HepG2 (cell line): ENCODE results near the gene CUL4A. TPM values are rescaled to one million over a fixed set of nuclear protein-coding genes. Genes with fewer than 3 reads are reported as not detected.

Source experiments
- ATAC-seq: fragments of 200-7000 bp; cut with Tn5 transposase; 3 replicates; pipeline ENCODE4 v1.9.1; 2020; ENCODE audit warnings: mild to moderate bottlenecking, moderate library complexity
- BruUV-seq: library from RNA; stranded (reverse); fragments of 400-500 nt; replicated peaks from 2 replicates; lab custom pipeline; 2021; lab: Mats Ljungman, UMichigan
- CTCF ChIA-PET: fragments of 300-600 bp; formaldehyde crosslinking; extraction: SDS; loops from one replicate; lab custom pipeline; 2021; ENCODE audit warnings: low total read pairs, inconsistent platforms, low intra/inter-chr PET ratio; lab: Yijun Ruan, JAX
- POLR2A ChIA-PET: fragments of 350-600 bp; sonication (Branson Sonifier 250); formaldehyde crosslinking; loops from one replicate; lab custom pipeline; 2020; ENCODE audit warnings: antibody characterized with exemption, inconsistent platforms; lab: Yijun Ruan, JAX
- DNase-seq: peaks from one replicate; pipeline ENCODE4 v3.0.0-alpha.2; 2015; ENCODE audit warnings: low spot score
- FAIRE-seq: peaks from 3 replicates; lab custom pipeline; 2011; peaks lifted over from hg19 to GRCh38; lab: Jason Lieb, UNC
- H2AFZ ChIP-seq: one replicate; pipeline ENCODE4 v1.6.1; 2011; ENCODE audit warnings: low read length, inconsistent platforms
- H3K27ac ChIP-seq: fragments of 300-600 bp; 3 replicates; pipeline ENCODE4 v1.8.0; 2011; ENCODE audit warnings: mixed run types, mild to moderate bottlenecking, mixed read lengths, low read length, inconsistent platforms; ENCODE audit not compliant: insufficient read depth; ENCODE audit errors: extremely low read length
- H3K27me3 ChIP-seq, 2 experiments: fragments of 200-600 bp in 1 of 2; 2 replicates in 1 of 2; 3 replicates in 1 of 2; pipeline versions ENCODE4 v1.6.0 to v1.8.0; 2011; ENCODE audit warnings: low read length in 2 of 2, mild to moderate bottlenecking in 2 of 2, moderate library complexity in 2 of 2, inconsistent platforms in 1 of 2; ENCODE audit not compliant: insufficient read depth in 2 of 2, control insufficient read depth in 1 of 2
- H3K36me3 ChIP-seq, 2 experiments: fragments of 200-600 bp in 1 of 2; replicated peaks in 1 of 2; 2 replicates in 1 of 2; 3 replicates in 1 of 2; pipeline versions ENCODE4 v1.5.1 to v1.8.0; 2011; ENCODE audit warnings: low read length in 2 of 2, inconsistent platforms in 1 of 2; ENCODE audit not compliant: insufficient read depth in 2 of 2, control insufficient read depth in 1 of 2
- H3K4me1 ChIP-seq: 2 replicates; pipeline ENCODE4 v1.5.1; 2012; ENCODE audit warnings: low read length, inconsistent platforms; ENCODE audit not compliant: insufficient read depth
- H3K4me2 ChIP-seq: 2 replicates; pipeline ENCODE4 v1.6.0; 2011; ENCODE audit warnings: low read depth, low read length, inconsistent platforms
- H3K4me3 ChIP-seq, 3 experiments: fragments of 200-600 bp in 1 of 3; sonication (generic), shearing (Covaris generic) in 1 of 3; replicated peaks in 1 of 3; 2 replicates each; pipeline ENCODE4 v1.5.1; 2011 to 2016; ENCODE audit warnings: low read length in 3 of 3, inconsistent platforms in 2 of 3, low read depth in 2 of 3, mild to moderate bottlenecking in 2 of 3, control low read depth in 1 of 3, mixed read lengths in 1 of 3; ENCODE audit not compliant: insufficient read depth in 1 of 3
- H3K79me2 ChIP-seq: one replicate; pipeline ENCODE4 v1.6.1; 2011; ENCODE audit warnings: low read length, inconsistent platforms; ENCODE audit not compliant: insufficient read depth
- H3K9ac ChIP-seq: 2 replicates; pipeline ENCODE4 v1.6.0; 2011; ENCODE audit warnings: mild to moderate bottlenecking, low read depth, low read length, inconsistent platforms; ENCODE audit not compliant: insufficient read depth
- H3K9me3 ChIP-seq: 2 replicates; pipeline ENCODE4 v1.5.1; 2012; ENCODE audit warnings: mild to moderate bottlenecking, low read length
- H4K20me1 ChIP-seq: 2 replicates; pipeline ENCODE4 v1.6.0; 2011; ENCODE audit warnings: inconsistent platforms, mild to moderate bottlenecking, low read length, moderate library complexity; ENCODE audit not compliant: insufficient read depth
- ATF4 ChIP-seq, 2 experiments: fragments of 450-650 bp in 1 of 2; sonication (generic) in 1 of 2; formaldehyde crosslinking; IDR thresholded peaks; 2 replicates each; pipeline versions ENCODE4 v1.5.0 to v1.8.0; 2020 to 2022; ENCODE audit warnings: mild to moderate bottlenecking in 1 of 2, missing genetic modification reagents in 1 of 2
- GZF1 ChIP-seq: sonication (generic); formaldehyde crosslinking; IDR thresholded peaks from 2 replicates; pipeline ENCODE4 v1.5.1; 2020; ENCODE audit warnings: mild to moderate bottlenecking, missing genetic modification reagents
- KMT2A ChIP-seq: sonication (generic); formaldehyde crosslinking; IDR thresholded peaks from 2 replicates; pipeline ENCODE4 v1.4.0; 2020; ENCODE audit warnings: missing genetic modification reagents
- MAF1 ChIP-seq: sonication (generic); formaldehyde crosslinking; IDR thresholded peaks from 2 replicates; pipeline ENCODE4 v1.5.0; 2020; ENCODE audit warnings: missing genetic modification reagents, borderline replicate concordance
- MEIS1 ChIP-seq: sonication (generic); formaldehyde crosslinking; IDR thresholded peaks from 2 replicates; pipeline ENCODE4 v1.9.0; 2021; ENCODE audit warnings: mild to moderate bottlenecking, missing genetic modification reagents, moderate library complexity, borderline replicate concordance
- NFE2L2 ChIP-seq: fragments of 150-350 bp; IDR thresholded peaks from 2 replicates; pipeline ENCODE4 v1.6.1; 2014; ENCODE audit warnings: low read length
- POLR2G ChIP-seq: fragments of 200-400 bp; formaldehyde crosslinking; IDR thresholded peaks from 2 replicates; pipeline ENCODE4 v1.6.1; 2018; ENCODE audit warnings: mild to moderate bottlenecking, low read depth, low read length, moderate library complexity
- PRDM15 ChIP-seq: sonication (generic); formaldehyde crosslinking; IDR thresholded peaks from 2 replicates; pipeline ENCODE4 v1.4.0; 2020; ENCODE audit warnings: missing genetic modification reagents
- RBM22 ChIP-seq: fragments of 200-400 bp; formaldehyde crosslinking; optimal IDR thresholded peaks from 2 replicates; pipeline ENCODE3; 2017; ENCODE audit warnings: mild to moderate bottlenecking, low read length, moderate library complexity
- ZNF274 ChIP-seq: sonication (generic); formaldehyde crosslinking; IDR thresholded peaks from 2 replicates; pipeline ENCODE4 v1.5.1; 2020; ENCODE audit warnings: mild to moderate bottlenecking, missing genetic modification reagents
- ZNF598 ChIP-seq: sonication (generic); formaldehyde crosslinking; IDR thresholded peaks from 2 replicates; pipeline ENCODE4 v1.5.1; 2020; ENCODE audit warnings: mild to moderate bottlenecking, missing genetic modification reagents, borderline replicate concordance
- ZNF792 ChIP-seq: IDR thresholded peaks from 2 replicates; pipeline ENCODE4 v1.6.1; 2016
- WGBS: methylation state at CpG from one replicate; pipeline ENCODE4 v1.1.6; 2017; ENCODE audit warnings: low lambda C conversion rate; 5-methylcytosine and 5-hydroxymethylcytosine counted together
- in situ Hi-C: cut with HindIII; loops from 2 replicates; pipeline ENCODE4 v1.10.0; 2017; ENCODE audit warnings: low pct_unique_long_range_greater_than_20kb; ENCODE audit not compliant: extremely low pct_ligation_motif_present
- intact Hi-C: fragments of 100-400 bp; cut with micrococcal nuclease; formaldehyde crosslinking; loops from one replicate; pipeline ENCODE4 v1.10.0; 2022; ENCODE audit not compliant: unreplicated experiment
- polyA plus RNA-seq, 8 experiments: library from polyadenylated mRNA; depleted of rRNA in 3 of 8; stranded (reverse) in 7 of 8; unstranded in 1 of 8; fragments of >200 nt; fragmentation: Illumina TruSeq in 4 of 8; extraction: Trizol in 4 of 8; gene quantifications; 2 replicates each; pipeline versions ENCODE4 v1.2.1 to v1.2.3, GENCODE V29; 2011 to 2016; ENCODE audit warnings: low read depth in 4 of 8, missing spikeins in 1 of 8, mixed read lengths in 1 of 8; ENCODE audit not compliant: insufficient read depth in 1 of 8
- total RNA-seq, 5 experiments: library from RNA; depleted of rRNA; stranded (reverse); fragments of >200 nt; fragmentation: Illumina TruSeq; extraction: Trizol; gene quantifications; 2 replicates each; pipeline ENCODE4 v1.2.3, GENCODE V29; 2016; ENCODE audit warnings: low read depth in 1 of 5

The CUL4A gene
- total and polyA plus RNA-seq, 2 of the 13 experiments (the other 11 are each of a cell fraction or from before 2014, with no cell fraction given): 51.2 to 75.3 TPM

GRCh38 chr13:113204378-113204734 is 5.1 kb upstream of the CUL4A start:
- intact Hi-C loops: no loop called here
- H3K9ac ChIP-seq: no peak overlapping the region
- no peak overlapping the region for H3K4me2 ChIP-seq
- FAIRE-seq (no peak), ATAC-seq (no peak), DNase-seq (no peak)
- peaks cover 6 to 29% of the 10 kb centered on the region in 2 experiments; a peak in 4 of 5 replicates for H3K36me3 ChIP-seq
- peaks cover 10% of the 10 kb centered on the region for H4K20me1 ChIP-seq
- H2AFZ ChIP-seq: no peak overlapping the region
- CTCF ChIA-PET: no interaction called here
- 91% methylated on average over 3 of the region's 5 CpGs for WGBS
- POLR2A ChIA-PET: no interaction called here
- in situ Hi-C loops: no loop called here
- H3K79me2 ChIP-seq: peaks cover 89% of the 10 kb centered on the region
- no peaks in the 10 kb centered on the region for H3K27me3 ChIP-seq
- no peak overlapping the region for H3K4me3 ChIP-seq
- BruUV-seq: no TSS peak
- TF ChIP-seq PRDM15 (CRISPR knock-in tag): no peak
- 0 out of 2 replicates have a peak, but pooled peaks have one; percentile 25 for TF ChIP-seq POLR2G
- no peak for TF ChIP-seq ZNF598 (CRISPR knock-in tag)
- no peak for TF ChIP-seq ZNF792 (CRISPR knock-in tag)
- H3K9me3 ChIP-seq: no peaks in the 10 kb centered on the region
- peaks cover 54% of the 10 kb centered on the region for H3K4me1 ChIP-seq
- no peak overlapping the region for H3K27ac ChIP-seq

- no peak overlapping the region; the same call in 1 of the 2 replicates for H3K4me2 ChIP-seq
- no peak overlapping the region for H2AFZ ChIP-seq
- ChIA-PET CTCF (no interaction called here), POLR2A (no interaction called here)
- H4K20me1 ChIP-seq: peaks cover 12% of the 10 kb centered on the region
- H3K9ac ChIP-seq: no peak overlapping the region
- H3K27me3 ChIP-seq: no peaks in the 10 kb centered on the region
- in situ Hi-C loops: no loop called here
- DNase-seq: no peak
- no peak overlapping the region for H3K4me3 ChIP-seq
- peaks cover 54% of the 10 kb centered on the region for H3K4me1 ChIP-seq
- WGBS: 98% methylated on average over 5 of the region's 5 CpGs
- no peak for FAIRE-seq
- peaks cover 86% of the 10 kb centered on the region for H3K79me2 ChIP-seq
- no TSS peak for BruUV-seq
- no peak overlapping the region for H3K27ac ChIP-seq
- intact Hi-C loops: loop anchor here (5.0 kb wide), 1 partner anchor 48 kb away; the partner anchor contains the start of gene PROZ
- peaks cover 0 to 19% of the 10 kb centered on the region in 2 experiments; a peak in 3 of 5 replicates for H3K36me3 ChIP-seq
- ATAC-seq: no peak
- no peaks in the 10 kb centered on the region for H3K9me3 ChIP-seq
- no peak for TF ChIP-seq KMT2A (CRISPR knock-in tag)
- TF ChIP-seq MEIS1 (CRISPR knock-in tag): no peak
- no peak for TF ChIP-seq ZNF274 (CRISPR knock-in tag)
- peak; percentile 77 for TF ChIP-seq NFE2L2
- no peak for TF ChIP-seq MAF1
- 0 out of 4 replicates have a peak, but pooled peaks of 1 of the 2 experiments have one; percentile 32 for TF ChIP-seq ATF4 (CRISPR knock-in tag; IDR thresholded peaks at IDR 0.05)
- peak; percentile 22 for TF ChIP-seq RBM22
- no peak for TF ChIP-seq GZF1 (CRISPR knock-in tag)
These were observed 3.9 kb upstream of the CUL4A start for GRCh38 chr13:113205428-113205931.
